Activated CD4-positive, alpha-beta T cell treated with anti-CD3 and anti-CD28 coated beads, Interleukin-2, amount 50 U/mL, for 16 hours (primary cell): ENCODE results near the gene DEFB112.

Source experiments
- DNase-seq: peaks from one replicate; pipeline ENCODE4 v3.0.0-alpha.2; 2020

Gene DEFB112, protein sequence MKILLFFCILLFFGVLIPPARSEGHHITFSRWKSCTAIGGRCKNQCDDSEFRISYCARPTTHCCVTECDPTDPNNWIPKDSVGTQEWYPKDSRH

DNA sequence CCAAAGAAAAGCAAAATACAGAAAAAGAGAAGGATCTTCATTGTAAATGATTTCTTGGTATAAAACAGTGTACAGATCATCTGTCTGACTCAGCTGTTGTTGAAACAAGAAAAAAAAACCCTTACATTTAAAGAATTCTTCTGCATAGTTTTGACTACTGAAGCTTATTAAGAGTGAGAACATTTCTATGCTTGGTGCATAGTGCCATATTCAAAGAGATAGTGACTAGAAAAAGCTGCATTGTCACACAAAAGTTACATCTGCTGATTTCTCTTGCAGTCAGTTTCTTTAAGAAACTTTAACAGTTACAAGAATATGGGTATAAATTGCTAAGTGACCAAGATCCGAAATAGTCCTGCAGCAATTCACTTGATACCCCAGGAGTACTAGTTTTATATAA, at the start of gene DEFB112:
TSS of gene DEFB112 (minus strand) at position 101 of the 400 bp plus-strand sequence. CDS start at position 41, 60 bp downstream.
- no peak for DNase-seq

DNA sequence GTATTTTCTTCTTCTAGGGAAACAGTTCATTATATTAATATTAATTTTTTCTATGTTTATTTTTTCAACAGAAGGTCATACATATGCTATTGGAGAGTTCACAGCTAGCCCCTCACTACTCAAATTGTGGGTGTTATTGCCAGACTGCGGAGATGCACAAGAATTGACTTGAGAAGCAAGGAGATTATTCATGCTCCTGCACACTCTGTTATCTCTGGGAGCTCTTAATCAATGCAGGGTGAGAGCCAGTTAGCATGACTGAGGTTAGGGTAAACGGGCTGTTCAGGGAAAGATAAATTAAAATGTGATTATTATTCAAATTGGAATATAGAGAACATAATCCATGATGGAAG, 48.9 kb upstream of the DEFB112 start:
- no peak for DNase-seq

DNA sequence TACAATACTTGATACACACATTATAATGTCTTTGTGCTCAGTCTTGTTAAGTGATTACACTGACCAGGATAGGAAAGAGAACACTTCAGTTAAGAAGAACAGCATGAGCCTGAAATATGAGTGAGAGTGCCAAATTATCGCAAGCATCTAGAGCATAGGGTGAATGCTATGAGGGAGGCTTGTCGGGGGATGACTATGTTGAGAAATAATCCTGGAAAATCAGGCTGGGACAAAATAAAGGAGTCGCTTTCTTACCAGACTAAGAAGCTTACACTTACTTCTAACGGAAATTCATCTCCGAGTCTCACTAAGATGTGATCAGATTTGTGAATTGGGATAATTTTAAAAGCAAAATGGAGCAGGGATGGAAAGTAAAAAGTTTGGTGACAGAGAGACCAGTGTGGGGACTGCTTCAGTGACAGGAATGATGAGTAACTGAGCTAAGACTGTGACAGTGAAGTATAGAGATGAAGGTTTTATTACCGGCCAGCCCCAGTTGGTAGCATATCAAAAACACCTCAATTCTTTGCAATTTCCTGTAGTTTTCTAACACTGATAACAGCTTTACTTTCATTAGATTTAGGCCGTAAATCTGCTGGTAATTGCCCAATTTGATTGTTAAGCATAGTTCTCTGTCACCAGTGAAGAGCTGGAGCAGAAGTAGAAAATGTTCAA, 48.4 kb upstream of the DEFB112 start:
- no peak for DNase-seq

DNA sequence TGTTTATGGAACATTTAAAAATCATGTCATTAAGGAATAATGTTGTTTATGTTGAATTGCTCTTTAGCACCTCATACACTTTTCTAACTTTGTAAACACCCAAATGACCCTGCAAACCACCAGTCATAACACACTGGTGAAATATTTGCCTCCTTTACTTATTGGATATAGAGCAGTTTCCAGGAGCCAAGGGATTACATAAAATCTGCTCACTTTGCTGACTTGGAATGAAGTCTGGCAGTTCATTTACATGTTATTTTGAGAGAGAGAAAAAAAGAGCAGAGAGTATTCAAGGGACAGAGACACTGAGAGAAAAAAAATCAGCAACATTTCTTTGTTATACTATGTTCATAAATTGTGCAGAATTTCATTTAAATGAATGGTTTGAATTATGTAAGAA, 46.6 kb upstream of the DEFB112 start:
- no peak for DNase-seq

DNA sequence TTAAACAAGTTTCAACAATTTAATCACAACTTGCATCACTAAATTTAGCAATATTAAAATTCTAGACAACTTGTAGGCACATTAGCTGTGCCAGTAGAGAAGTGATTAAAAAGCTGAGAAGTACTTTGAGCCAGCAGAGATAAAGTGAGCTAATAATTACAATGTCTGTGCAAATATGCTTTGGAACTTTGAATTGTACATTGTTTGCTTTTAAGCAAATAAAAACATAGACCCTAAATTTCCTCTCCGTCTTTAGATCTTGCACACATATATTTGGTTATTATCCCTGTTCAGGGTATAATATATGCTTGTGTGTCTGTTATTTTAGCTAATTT, 44.2 kb upstream of the DEFB112 start:
- DNase-seq = no peak

DNA sequence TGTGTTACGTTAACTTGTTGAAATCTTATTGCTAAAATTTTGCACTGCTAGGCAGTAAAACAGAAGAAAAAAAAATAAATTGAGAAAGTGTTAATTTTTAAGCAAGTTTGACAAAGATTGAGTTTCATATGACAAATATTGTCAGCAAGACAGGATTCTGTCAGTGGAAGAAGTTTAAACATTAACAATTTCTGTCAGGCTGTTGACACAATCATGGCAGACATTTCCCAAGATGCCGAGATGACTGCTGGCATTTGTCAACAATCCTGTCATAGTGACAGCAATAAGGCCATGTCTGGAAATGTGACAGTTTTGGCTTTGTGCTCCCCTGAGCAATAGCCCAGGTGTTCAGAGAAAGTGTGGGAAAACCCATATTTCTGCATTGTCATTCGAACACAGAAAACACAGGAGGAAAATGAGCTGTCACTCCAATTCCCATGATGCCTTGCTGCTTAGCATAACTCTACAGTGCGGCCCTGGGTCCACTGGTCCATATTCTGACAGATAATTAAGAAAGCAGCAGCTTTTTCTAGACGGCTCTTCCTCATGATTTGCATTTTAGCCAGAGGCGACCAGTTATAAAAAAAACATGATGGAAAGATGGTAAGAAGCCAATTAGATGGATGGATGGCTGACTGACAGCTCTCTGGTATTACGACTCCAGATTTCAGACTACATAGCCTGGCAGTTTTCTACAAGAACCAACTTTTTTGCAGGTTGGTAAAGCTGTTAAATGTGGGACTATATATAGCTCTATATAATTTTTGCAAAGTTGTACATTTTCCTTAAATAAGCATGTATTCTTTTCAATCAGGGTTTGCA, 43.6 kb upstream of the DEFB112 start:
- DNase-seq = no peak

DNA sequence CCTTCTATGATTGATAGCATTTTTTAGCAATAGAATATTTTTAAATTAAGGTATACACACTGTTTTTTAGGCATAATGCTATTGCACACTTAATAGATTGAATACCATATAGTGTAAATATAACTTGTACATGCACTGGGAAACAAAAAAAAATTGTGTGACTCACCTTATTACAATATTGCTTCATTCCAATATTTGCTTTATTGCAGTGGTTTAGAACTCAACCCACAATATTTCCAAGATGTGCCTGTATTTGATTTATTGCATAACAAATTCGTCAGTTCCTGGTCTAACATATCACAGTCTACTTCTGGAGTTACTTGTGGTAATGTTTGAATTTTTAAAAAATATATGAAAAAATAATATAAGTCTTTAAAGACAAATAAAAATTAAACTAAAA, 41.9 kb upstream of the DEFB112 start:
- DNase-seq = no peak

DNA sequence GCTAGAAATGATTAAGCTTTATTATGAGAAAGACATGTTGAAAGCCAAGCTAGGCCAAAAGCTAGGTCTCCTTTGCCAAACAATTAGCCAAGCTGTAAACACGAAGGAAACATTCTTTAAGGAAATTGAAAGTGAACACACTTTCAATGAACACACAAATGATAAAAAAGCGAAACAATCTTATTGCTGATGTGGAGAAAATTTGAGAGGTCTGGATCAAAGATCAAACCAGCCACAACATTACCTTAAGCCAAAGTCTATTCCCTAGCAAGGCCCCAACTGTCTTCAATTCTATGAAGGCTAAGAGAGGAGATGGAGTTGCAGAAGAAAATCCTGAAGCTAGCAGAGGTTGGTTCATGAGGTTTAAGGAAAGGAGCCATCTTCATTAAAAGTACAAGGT, 40.2 kb upstream of the DEFB112 start:
- DNase-seq = no peak

DNA sequence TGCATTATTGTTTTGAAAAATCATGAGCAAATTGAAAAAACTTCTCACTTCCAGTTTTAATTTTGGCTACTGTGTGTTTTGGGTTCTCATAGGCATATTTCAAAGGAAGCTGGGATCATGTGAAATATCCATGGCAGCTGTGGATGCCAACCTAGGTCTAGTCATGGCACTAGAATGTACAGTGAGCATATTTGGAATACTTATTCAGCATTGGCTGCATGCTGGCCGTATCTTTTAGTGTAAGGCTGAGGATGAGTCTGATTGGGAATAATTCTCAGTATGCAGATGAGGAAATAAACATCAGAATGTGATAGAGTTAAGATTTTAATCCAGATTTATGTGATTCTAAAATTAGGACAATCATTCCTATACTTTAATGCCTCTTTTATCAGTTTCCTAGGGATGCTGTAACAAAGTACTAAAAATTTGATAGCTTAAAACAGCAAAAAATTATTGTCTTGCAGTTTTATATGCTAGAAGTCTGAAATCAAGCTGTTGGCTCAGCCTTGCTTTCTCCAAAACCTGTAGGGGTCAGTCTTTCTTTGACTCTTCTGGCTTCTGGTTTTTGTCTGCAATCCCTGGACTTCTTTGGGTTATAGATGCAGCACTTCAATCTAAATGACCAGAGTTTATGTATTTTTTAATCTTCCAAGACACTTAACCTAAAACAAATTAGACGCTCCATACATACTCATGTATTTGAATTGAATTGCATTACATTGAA, 37.7 kb upstream of the DEFB112 start:
- DNase-seq = no peak

DNA sequence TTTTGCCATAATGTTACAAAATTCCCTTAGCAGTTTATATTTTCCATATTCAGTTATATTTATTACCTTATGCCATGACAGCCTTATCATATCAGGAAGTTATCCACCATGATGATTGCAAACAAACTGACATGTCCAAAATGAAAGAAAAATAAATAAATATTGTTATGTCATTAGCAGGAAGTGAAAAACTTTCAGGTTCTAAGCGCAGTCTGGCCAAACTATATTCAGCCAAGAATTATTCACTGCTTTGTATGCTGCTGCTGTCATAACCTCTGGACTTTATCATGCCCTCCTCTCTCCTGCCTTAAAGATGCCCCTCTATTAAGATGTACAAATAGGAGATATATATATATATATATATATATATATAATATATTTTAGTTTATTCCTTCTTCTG, 27.7 kb upstream of the DEFB112 start:
- DNase-seq = no peak

DNA sequence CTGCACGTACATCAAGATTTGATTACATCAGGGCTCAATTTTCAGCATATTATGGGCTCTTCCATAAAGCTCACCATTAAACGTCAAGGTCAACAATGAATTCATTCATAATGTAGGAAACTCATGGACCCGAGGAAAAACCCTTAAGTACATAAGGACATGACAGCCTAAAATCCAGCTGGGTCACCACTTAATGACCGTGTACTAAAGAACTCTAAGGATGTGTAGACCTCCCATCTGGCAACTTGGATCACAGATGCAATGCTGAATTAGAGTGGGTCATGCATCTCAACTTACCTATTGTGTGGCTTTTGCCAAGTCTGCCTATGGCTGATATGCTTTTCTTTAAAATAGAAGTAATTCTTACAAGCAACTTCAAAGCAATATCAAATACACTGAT, 26.7 kb upstream of the DEFB112 start:
- no peak for DNase-seq

DNA sequence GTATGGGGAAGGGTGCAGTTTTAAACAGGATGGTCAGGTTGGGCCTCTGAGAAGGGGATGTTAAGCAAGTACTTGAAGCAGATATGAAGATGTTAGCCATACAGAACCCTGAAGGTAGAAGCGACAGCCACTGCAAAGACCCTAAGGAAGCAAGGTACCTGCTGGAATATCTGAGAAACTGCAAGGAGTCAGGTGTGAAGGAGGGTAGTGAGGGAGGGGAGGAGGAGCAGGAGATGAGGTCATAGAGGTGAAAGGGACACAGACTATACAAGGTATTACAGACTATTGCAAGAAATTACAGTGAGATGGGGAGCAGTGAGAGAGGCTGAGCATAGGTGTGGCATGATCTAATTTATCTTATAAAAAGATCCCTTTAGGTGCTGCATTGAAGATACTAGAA, 22.2 kb upstream of the DEFB112 start:
- DNase-seq = no peak

DNA sequence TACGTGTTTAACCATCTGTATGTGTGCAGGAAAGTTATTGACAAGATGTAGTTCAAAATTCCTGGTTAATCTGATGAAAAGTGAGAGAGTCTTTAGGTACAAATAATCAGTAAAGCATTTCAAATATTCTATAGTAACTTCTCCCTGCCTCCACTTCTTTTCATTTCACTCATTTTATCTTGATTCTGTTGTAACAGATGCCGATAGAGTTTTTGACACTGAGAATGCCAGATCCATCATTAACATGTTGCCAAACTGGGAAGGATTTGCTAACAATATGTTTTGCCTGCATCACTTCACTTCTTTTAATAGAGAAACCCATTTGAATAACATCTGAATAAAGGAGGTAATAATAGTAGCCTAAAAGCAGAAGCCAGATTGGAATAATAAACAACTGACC, 20.4 kb upstream of the DEFB112 start:
- no peak for DNase-seq

DNA sequence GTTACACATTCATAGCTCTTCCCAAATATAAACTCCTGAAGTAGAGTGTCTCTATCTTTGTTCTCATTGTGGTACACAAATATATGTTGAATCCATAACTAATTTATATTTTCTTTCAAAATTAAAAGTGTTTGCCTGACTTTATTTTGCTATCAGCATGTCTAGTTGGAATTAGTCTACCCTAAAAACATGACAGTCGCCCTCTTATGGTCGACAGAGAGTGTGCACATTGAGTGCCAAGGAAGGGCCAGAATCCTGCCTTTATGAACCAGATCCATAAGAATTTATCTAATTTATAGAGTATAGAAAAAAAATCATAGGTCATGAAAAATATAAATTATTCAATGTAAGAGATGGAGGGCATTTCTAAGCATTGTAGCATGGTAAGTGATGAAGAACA, 12.3 kb upstream of the DEFB112 start:
- no peak for DNase-seq

DNA sequence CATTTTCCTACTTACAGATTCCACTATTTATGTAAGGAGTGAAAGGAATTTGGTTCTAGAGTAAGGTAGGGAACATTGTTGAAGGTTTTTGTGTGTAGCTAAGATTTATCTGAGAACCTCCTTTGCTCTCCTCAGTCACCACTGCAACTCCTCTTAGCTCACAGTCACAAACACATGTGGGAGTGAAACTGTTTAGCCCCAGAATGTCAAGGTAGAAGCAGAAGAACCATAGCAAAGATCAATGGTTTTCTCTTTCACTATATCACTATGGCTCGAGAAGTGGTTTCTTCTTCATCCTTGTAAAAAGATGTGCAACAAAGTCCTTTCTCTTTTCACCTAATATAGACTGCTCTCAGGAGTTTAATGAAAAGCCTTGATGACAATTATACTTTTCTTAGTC, 6.5 kb upstream of the DEFB112 start:
- DNase-seq = no peak

DNA sequence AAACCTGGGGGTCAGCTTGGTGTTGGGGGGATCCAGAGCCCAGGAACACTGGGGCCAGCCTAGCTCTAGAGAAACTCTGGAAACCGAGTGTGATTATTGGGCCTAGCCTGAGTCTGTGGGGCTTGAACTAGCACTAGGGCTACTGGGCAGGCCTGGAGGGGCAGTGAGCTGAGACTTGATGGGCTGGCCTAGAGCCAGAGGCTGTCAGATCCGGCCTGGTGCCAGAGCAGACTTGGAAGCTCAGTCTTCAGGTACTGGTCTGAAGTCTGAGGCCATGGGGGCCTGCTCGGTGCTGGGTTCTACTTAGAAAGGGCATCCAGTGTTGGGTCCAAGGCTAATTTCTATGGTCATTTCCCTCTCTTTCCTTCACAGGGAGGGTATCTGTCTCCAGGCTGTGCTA, 2.7 kb downstream of the DEFB112 start:
- no peak for DNase-seq

DNA sequence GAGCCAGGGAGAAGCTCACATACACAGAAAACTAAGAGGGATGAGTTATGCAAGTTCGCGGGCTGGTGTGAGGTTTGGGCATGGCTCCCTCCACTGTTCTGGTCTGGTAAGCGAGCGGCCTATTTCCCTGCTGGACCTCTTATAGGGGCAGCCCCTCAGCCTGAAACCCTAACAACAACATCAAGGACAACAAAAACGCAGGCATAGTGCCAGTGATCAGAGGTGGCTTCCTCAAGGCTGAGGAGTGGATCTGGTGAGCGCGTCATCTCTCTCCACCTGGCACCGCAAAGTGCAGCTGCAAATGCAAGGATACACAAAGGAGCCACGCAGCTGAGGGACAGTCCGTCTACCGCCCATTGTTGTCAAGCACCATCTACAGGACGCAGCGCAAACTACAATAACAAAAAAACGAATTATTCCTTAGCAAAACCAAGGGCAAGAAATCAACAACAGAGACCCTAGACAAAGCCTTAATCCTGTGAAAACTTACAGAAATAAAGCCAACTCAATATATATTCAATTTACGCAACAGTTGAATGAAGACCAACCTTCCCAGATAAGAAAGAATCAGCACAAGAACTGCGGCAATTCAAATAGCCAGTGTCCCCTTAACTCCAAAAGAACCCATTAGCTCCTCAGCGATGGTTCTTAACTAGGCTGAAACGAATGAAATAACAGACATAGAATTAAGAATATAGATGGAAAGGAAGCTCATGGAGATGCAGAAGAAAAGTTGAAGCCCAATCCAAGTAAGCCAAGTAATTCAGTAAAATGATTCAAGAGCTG, 18.8 kb downstream of the DEFB112 start:
- DNase-seq = no peak

DNA sequence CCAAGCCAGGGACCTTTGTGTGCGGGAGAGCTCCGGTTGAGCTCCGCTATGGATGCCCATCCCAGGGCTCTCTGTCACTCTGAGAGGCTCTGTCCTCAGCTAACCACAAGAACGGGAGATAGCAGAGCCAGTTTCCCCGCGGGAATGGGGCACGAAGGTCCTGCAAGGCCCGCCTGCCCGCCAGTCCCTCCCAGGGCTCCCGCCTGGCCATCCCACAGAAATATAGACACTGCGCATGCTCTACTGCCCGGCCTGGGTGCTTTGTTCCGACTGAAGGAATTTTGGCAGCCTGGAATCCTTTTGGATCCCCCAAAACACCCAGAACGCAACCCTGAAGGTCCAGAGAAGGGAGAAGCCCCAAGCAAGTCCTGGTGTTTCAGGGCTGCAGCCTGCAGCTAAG, 19.4 kb downstream of the DEFB112 start:
- no peak for DNase-seq

DNA sequence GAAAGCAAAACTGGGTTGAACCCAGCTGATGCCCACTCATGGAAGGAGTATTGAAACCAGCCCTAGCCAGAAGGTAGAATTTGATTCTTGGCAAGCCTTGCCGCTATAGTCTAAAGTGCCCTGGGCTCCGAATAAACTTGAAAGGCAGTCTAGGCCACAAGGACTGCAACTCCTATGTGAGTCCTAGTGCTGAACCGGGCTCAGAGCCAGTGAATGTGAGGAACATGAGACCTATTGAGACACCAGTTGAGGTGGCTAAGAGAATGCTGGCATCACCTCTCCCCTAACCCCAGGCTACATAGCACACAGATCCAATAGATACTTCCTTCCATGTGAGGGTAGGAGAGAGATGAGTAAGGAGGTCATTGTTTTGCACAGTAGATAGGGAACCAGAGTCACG, 24.5 kb downstream of the DEFB112 start:
- no peak for DNase-seq

DNA sequence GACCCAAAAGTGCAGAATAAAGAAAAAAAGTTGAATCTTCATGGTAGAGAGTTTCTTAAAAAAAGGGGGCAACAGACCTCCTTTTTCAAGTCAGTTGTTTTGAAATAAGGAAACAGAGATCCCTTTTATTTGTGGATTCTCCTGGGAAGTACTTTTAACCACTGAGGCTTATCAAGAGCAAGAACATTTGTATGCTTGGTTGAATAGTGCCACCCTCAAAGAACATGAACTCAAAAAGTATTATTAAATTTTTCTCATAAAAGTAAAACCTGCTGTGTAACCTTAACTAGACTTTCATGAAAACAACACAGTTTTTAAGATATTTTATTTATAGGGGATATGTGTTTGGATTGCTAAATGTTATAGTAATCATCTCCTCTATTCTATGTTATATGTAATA, 27.8 kb downstream of the DEFB112 start, which contains the start of gene DEFB110:
TSS of gene DEFB110 (minus strand) at position 101 of the 400 bp plus-strand sequence. CDS start at position 42, 59 bp downstream.
- DNase-seq = no peak

DNA sequence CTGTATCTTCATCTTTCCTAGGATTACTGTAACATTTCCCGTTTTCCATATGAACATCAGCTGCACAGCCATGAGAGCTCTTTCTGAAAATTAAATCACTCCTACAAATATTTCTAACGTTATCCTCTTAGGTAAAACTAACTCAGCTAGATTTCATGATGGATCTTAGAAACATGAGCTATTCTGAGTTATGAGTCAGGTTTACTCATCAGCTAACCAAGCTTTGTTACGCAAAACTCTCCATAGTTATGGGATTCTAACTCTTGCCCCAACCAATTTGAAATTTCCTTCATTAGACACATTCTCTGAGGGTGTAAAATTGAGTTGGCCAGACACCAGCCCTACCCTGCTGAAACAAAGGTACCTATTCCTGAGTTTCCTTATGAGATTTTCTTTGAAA, 41.9 kb downstream of the DEFB112 start:
- DNase-seq = no peak

DNA sequence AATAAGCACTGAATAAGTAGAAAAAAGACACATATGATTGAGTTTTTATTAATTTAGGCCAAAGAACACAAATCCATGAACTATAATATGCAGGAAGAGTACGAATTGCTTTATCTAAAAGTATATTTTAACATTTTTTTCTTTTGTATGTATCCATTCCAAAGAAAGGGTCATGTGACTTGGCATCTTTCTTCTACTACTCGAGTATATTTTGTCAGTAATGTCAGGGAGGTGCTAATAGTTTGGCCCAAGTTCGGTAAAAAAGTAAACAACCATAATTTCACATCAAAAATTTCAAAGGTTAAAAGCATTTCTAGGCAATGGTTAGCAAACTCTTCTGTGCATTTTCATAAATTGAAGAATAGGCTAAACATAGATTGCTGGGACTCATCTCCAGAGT, 46.6 kb downstream of the DEFB112 start:
- no peak for DNase-seq

DNA sequence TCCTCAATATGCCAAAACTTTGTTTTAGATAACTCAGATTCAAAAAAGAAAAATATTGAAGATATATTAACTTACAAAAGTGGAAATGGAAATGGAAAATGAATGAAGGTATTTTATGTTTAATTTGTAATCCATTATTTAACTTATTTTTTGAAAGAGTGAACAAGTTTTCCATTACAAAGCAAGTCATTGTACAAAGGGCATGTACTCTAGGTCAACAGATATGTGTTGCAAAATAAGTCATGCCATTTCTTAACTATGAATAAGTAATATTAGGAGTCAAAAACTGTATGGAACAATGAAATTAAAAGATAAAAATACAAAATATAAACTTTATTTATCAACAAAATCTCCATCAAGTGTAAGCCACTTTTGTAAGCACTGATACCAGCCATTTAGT, 54.5 kb downstream of the DEFB112 start:
- DNase-seq = no peak
